SK-N-SH (cell line): Measurements from ENCODE around the gene BCAS3. TPM values are rescaled to one million over a fixed set of nuclear protein-coding genes. Genes with fewer than 3 reads are reported as not detected.

Experiments used
- CTCF ChIA-PET: fragments of 300-600, 350-600 bp; formaldehyde crosslinking; extraction: SDS; loops from one replicate; lab custom pipeline; 2021; lab: Yijun Ruan, JAX
- POLR2A ChIA-PET: fragments of 350-600 bp; sonication (Branson Sonifier 250); formaldehyde crosslinking; extraction: SDS; loops from one replicate; lab custom pipeline; 2020; ENCODE audit warnings: antibody characterized with exemption, inconsistent platforms; lab: Yijun Ruan, JAX
- DNase-seq: peaks from one replicate; pipeline ENCODE4 v3.0.0; 2012
- H2AFZ ChIP-seq: fragments of 200-600 bp; sonication (generic); 2 replicates; pipeline ENCODE4 v1.8.1; 2016; ENCODE audit warnings: antibody characterized with exemption, mild to moderate bottlenecking, low read depth
- H3F3A ChIP-seq: fragments of 200-600 bp; sonication (generic); replicated peaks from 2 replicates; pipeline ENCODE3; 2016; ENCODE audit warnings: antibody characterized with exemption, mild to moderate bottlenecking; ENCODE audit not compliant: insufficient read depth
- H3K27ac ChIP-seq, 2 experiments: fragments of 200-500 bp in 1 of 2; fragments of 200-600 bp in 1 of 2; sonication (Bioruptor generic) in 1 of 2; sonication (generic), shearing (Covaris generic) in 1 of 2; 2 replicates each; pipeline versions ENCODE4 v1.5.1 to v1.6.1; 2014 to 2016; ENCODE audit warnings: low read depth in 2 of 2, inconsistent platforms in 1 of 2, low read length in 1 of 2, mild to moderate bottlenecking in 1 of 2, mixed read lengths in 1 of 2
- H3K27me3 ChIP-seq: fragments of 200-600 bp; sonication (generic), shearing (Covaris generic); 2 replicates; pipeline ENCODE4 v1.6.1; 2016; ENCODE audit warnings: mixed run types; ENCODE audit not compliant: insufficient read depth
- H3K36me3 ChIP-seq, 2 experiments: fragments of 200-500 bp in 1 of 2; fragments of 200-600 bp in 1 of 2; sonication (Bioruptor generic) in 1 of 2; sonication (generic) in 1 of 2; replicated peaks in 1 of 2; 2 replicates each; pipeline versions ENCODE3 to v1.5.1; 2014 to 2016; ENCODE audit warnings: low read length in 1 of 2, mild to moderate bottlenecking in 1 of 2; ENCODE audit not compliant: insufficient read depth in 2 of 2, control insufficient read depth in 1 of 2
- H3K4me1 ChIP-seq, 2 experiments: fragments of 200-500 bp in 1 of 2; fragments of 200-600 bp in 1 of 2; sonication (Bioruptor generic) in 1 of 2; sonication (generic), shearing (Covaris generic) in 1 of 2; 2 replicates each; pipeline versions ENCODE4 v1.5.1 to v1.6.1; 2014 to 2016; ENCODE audit warnings: low read depth in 1 of 2, low read length in 1 of 2, mixed run types in 1 of 2; ENCODE audit not compliant: insufficient read depth in 2 of 2, control insufficient read depth in 1 of 2
- H3K4me2 ChIP-seq: fragments of 200-600 bp; sonication (generic), shearing (Covaris generic); 2 replicates; pipeline ENCODE4 v1.6.1; 2017; ENCODE audit warnings: mixed run types
- H3K4me3 ChIP-seq, 2 experiments: fragments of 200-500 bp in 1 of 2; fragments of 200-600 bp in 1 of 2; sonication (Bioruptor generic) in 1 of 2; sonication (generic), shearing (Covaris generic) in 1 of 2; 2 replicates each; pipeline versions ENCODE4 v1.5.1 to v1.8.1; 2014 to 2016; ENCODE audit warnings: low read depth in 2 of 2, inconsistent platforms in 1 of 2, low read length in 1 of 2, mild to moderate bottlenecking in 1 of 2, mixed read lengths in 1 of 2, moderate library complexity in 1 of 2
- H3K79me2 ChIP-seq: fragments of 200-600 bp; sonication (generic); 2 replicates; pipeline ENCODE4 v1.8.1; 2017; ENCODE audit warnings: mild to moderate bottlenecking; ENCODE audit not compliant: insufficient read depth
- H3K9ac ChIP-seq: fragments of 200-600 bp; sonication (generic); 2 replicates; pipeline ENCODE4 v1.6.1; 2017; ENCODE audit warnings: mixed run types
- H3K9me2 ChIP-seq: fragments of 200-600 bp; sonication (generic); 2 replicates; pipeline ENCODE4 v1.6.1; 2017; ENCODE audit warnings: mixed run types
- H3K9me3 ChIP-seq: fragments of 200-600 bp; sonication (generic); 2 replicates; pipeline ENCODE4 v1.6.1; 2017; ENCODE audit warnings: mixed run types, mild to moderate bottlenecking, moderate library complexity
- H4K20me1 ChIP-seq: fragments of 200-600 bp; sonication (generic); 2 replicates; pipeline ENCODE4 v1.6.1; 2017; ENCODE audit warnings: mild to moderate bottlenecking, mixed run types; ENCODE audit not compliant: insufficient read depth
- CHD2 ChIP-seq: fragments of 150-350 bp; IDR thresholded peaks from 2 replicates; pipeline ENCODE4 v1.6.1; 2018; ENCODE audit warnings: low read length; ENCODE audit not compliant: partially characterized antibody
- CTCF ChIP-seq: fragments of 200-600 bp; sonication (generic); IDR thresholded peaks from 2 replicates; pipeline ENCODE4 v1.6.1; 2017; ENCODE audit warnings: antibody characterized with exemption, mild to moderate bottlenecking, moderate library complexity
- FOSL2 ChIP-seq: IDR thresholded peaks from 2 replicates; pipeline ENCODE4 v1.4.0; 2012; ENCODE audit warnings: low read depth, mild to moderate bottlenecking, moderate library complexity, borderline replicate concordance
- WGBS: methylation state at CpG from one replicate; pipeline ENCODE4 v1.1.6; 2017; ENCODE audit warnings: low lambda C conversion rate; 5-methylcytosine and 5-hydroxymethylcytosine counted together
- polyA plus RNA-seq, 3 experiments: library from polyadenylated mRNA; depleted of rRNA; stranded (reverse); fragments of >200 nt; gene quantifications; 2 replicates each; pipeline ENCODE4 v1.2.3, GENCODE V29; 2012

The BCAS3 gene
- polyA plus RNA-seq, 1 of the 3 experiments (the other 2 are of a cell fraction) = 5.9 TPM

GRCh38 chr17:61394630-61395408 is 717.2 kb downstream of the BCAS3 start:
- Histone ChIP-seq H3K4me3 (no peak overlapping the region), H3K27ac (peak overlapping the region; percentile 45 to 75; a peak in 3 of 4 replicates), H3K4me1 (peaks cover 5 to 76% of the 10 kb centered on the region in 2 experiments; a peak in 2 of 4 replicates), H3K9ac (no peak overlapping the region), H4K20me1 (no peaks in the 10 kb centered on the region), H3K36me3 (peaks cover 0 to 8% of the 10 kb centered on the region in 2 experiments), H3K9me2 (no peaks in the 10 kb centered on the region), H3K79me2 (peaks cover 79% of the 10 kb centered on the region), H3K9me3 (no peaks in the 10 kb centered on the region), H3F3A (peaks cover 15% of the 10 kb centered on the region), H3K27me3 (no peaks in the 10 kb centered on the region), H2AFZ (no peak overlapping the region), H3K4me2 (no peak overlapping the region)
- POLR2A ChIA-PET = interaction anchor here (1.6 to 7.4 kb wide), 2 partner anchors 10 to 15 kb away, joined by 6 to 105 read pairs; no protein-coding TSS in a partner anchor
- TF ChIP-seq CHD2 (peak; percentile 10), CTCF (no peak)
- DNase-seq = peak; percentile 47
- 84% methylated on average over 10 of the region's 10 CpGs for WGBS
- CTCF ChIA-PET = interaction anchor here (0.9 to 11.4 kb wide), 19 partner anchors 8 to 674 kb away, joined by 3 to 133 read pairs (median 4); no protein-coding TSS in a partner anchor

- Histone ChIP-seq H3K79me2 (peaks cover 82% of the 10 kb centered on the region), H3K27me3 (no peaks in the 10 kb centered on the region), H3K9me3 (no peaks in the 10 kb centered on the region), H2AFZ (no peak overlapping the region), H3K4me2 (0 out of 2 replicates have a peak overlapping the region, but pooled peaks have one; percentile 93), H3K27ac (peak overlapping the region in 1 of 2 experiments; percentile 45; a peak in 2 of 4 replicates), H3K4me1 (peaks cover 5 to 71% of the 10 kb centered on the region in 2 experiments; a peak in 2 of 4 replicates), H4K20me1 (no peaks in the 10 kb centered on the region), H3K9me2 (no peaks in the 10 kb centered on the region), H3K36me3 (peaks cover 0 to 8% of the 10 kb centered on the region in 2 experiments), H3K9ac (no peak overlapping the region), H3K4me3 (no peak overlapping the region), H3F3A (peaks cover 15% of the 10 kb centered on the region)
- WGBS = 95% methylated on average over 34 of the region's 38 CpGs
- DNase-seq = no peak
- POLR2A ChIA-PET = interaction anchor here (7.4 kb wide), 1 partner anchor 11 kb away, joined by 105 read pairs; no protein-coding TSS in a partner anchor
- TF ChIP-seq FOSL2 = no peak
- CTCF ChIA-PET = interaction anchor here (0.9 to 11.4 kb wide), 6 partner anchors 12 to 675 kb away, joined by 3 to 133 read pairs (median 6); no protein-coding TSS in a partner anchor
Observed at GRCh38 chr17:61395409-61395982, 717.8 kb downstream of the BCAS3 start.
